ENCODE measurements around the gene ARFIP2. TPM values are rescaled to one million over a fixed set of nuclear protein-coding genes. Genes with fewer than 3 reads are reported as not detected.
A peak's percentile ranks its signal among the peaks of the same experiment; 100 is the strongest.

Gene ARFIP2
- total RNA-seq, 1 experiment from 2014 or later = 49.5 TPM

DNA sequence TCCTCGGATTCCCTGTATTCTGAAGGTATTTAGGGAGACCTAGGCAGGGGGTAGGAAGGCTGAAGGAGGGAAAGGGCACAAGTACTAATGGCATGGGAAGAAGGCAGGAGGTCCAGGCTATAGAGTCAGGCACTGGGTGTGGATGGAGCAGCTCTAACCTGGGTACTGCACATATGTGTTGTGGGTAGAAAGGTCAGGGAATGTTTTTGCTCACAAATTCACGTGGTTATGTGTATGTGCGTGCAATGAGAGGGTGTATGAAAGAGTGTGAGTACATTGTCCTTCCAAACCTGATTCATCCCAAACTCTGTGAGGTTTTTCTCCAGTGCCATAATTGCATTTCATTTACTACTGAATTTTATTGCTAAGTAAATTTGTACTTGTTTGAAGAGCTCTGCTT, 39.1 kb upstream of the ARFIP2 start:
- CTCF ChIA-PET = no interaction called here
- no peak for TF ChIP-seq EZH2 (IDR thresholded peaks at IDR 0.05; ENCODE audit: low read depth)
- H3K9me2 ChIP-seq (ENCODE audit: insufficient read depth) = no peaks in the 10 kb centered on the region
- H4K20me1 ChIP-seq (ENCODE audit: insufficient read depth) = no peaks in the 10 kb centered on the region
- H3K4me3 ChIP-seq = no peak overlapping the region
- no peak overlapping the region for H3K27ac ChIP-seq
- H2AFZ ChIP-seq = no peak overlapping the region
- no peaks in the 10 kb centered on the region for H3K36me3 ChIP-seq (ENCODE audit: low read depth)
- intact Hi-C loops (cut with micrococcal nuclease; ENCODE audit: unreplicated experiment) = no loop called here
- H3F3A ChIP-seq (ENCODE audit: insufficient read depth, low read depth) = peaks cover 4% of the 10 kb centered on the region; the same call in 1 of the 2 replicates
- peaks cover 6% of the 10 kb centered on the region for H3K4me1 ChIP-seq (replicated peaks; ENCODE audit: insufficient read depth)
- no peaks in the 10 kb centered on the region for H3K9me3 ChIP-seq (ENCODE audit: insufficient read depth, low read depth)
- no peaks in the 10 kb centered on the region for H3K27me3 ChIP-seq (ENCODE audit: insufficient read depth, low read depth)
- POLR2A ChIA-PET (ENCODE audit: unreplicated experiment) = no interaction called here
- DNase-seq = no peak
- no peaks in the 10 kb centered on the region for H3K79me2 ChIP-seq (ENCODE audit: low read depth)
- BruUV-seq (replicated peaks) = no TSS peak
- H3K4me2 ChIP-seq = no peak overlapping the region

DNA sequence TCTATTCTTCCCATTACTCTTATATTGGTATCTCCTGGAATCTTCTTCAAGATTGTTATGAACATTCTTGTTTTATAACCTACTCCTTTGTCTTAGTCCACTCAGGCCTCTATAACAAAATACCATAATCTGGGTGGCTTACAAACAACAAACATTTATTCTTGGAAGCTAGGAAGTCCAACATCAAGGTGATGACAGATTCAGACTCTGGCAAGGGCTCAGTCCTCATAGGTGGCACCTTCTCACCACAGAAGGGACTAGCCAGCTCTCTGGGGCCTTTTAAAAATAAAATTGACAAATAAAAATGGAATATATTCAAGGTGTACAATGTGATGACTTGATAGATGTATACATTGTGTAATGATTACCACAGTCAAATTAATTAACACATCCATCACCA, 35.7 kb upstream of the ARFIP2 start:
- ChIA-PET CTCF (no interaction called here), POLR2A (ENCODE audit: unreplicated experiment) (no interaction called here)
- TF ChIP-seq, protein P1, sequence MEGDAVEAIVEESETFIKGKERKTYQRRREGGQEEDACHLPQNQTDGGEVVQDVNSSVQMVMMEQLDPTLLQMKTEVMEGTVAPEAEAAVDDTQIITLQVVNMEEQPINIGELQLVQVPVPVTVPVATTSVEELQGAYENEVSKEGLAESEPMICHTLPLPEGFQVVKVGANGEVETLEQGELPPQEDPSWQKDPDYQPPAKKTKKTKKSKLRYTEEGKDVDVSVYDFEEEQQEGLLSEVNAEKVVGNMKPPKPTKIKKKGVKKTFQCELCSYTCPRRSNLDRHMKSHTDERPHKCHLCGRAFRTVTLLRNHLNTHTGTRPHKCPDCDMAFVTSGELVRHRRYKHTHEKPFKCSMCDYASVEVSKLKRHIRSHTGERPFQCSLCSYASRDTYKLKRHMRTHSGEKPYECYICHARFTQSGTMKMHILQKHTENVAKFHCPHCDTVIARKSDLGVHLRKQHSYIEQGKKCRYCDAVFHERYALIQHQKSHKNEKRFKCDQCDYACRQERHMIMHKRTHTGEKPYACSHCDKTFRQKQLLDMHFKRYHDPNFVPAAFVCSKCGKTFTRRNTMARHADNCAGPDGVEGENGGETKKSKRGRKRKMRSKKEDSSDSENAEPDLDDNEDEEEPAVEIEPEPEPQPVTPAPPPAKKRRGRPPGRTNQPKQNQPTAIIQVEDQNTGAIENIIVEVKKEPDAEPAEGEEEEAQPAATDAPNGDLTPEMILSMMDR (conservative IDR thresholded peaks at IDR 0.05) = no peak
- no peak for TF ChIP-seq EZH2 (IDR thresholded peaks at IDR 0.05; ENCODE audit: low read depth)
- Histone ChIP-seq H3K27me3 (ENCODE audit: insufficient read depth, low read depth) (no peaks in the 10 kb centered on the region), H3K27ac (no peak overlapping the region), H4K20me1 (ENCODE audit: insufficient read depth) (no peaks in the 10 kb centered on the region), H3K4me2 (no peak overlapping the region), H3K4me1 (replicated peaks; ENCODE audit: insufficient read depth) (no peaks in the 10 kb centered on the region), H3F3A (ENCODE audit: insufficient read depth, low read depth) (no peaks in the 10 kb centered on the region), H3K9me3 (ENCODE audit: insufficient read depth, low read depth) (no peaks in the 10 kb centered on the region), H3K36me3 (ENCODE audit: low read depth) (no peaks in the 10 kb centered on the region), H3K4me3 (no peak overlapping the region), H3K79me2 (ENCODE audit: low read depth) (no peaks in the 10 kb centered on the region), H3K9me2 (ENCODE audit: insufficient read depth) (no peaks in the 10 kb centered on the region), H2AFZ (no peak overlapping the region)
- intact Hi-C loops (cut with micrococcal nuclease; ENCODE audit: unreplicated experiment) = no loop called here
- no peak for DNase-seq
- BruUV-seq (replicated peaks) = no TSS peak

DNA sequence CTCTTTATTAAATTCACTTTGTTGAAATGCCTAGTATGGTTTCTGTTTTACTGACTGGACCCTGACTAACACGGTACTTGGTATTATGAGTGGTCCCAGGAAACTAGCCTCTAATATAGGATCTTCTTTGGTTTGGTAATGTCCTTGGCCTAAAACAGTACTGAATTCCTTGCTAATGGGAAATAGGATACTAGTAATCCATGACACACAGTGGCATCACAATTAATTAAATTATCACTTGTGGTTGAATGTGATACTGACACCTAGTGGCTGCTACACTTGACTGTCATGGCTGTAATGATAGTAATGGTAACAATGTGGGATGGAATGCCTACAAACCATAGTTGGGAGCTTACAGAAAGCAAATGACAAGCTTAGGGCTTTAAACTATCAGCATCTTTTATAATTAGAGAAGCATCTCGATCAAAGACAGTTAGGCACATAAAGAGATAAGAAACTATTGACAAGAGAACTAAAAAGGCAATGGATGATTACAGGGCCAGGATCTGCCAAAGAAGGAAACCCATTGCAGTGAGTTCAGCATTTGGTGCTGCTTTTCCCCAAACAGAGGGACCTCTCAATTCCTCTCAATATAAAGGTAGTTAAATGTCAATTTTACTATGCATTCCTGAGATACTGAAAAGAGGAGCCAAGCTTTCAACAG, 24.6 kb upstream of the ARFIP2 start:
- BruUV-seq (replicated peaks) = no TSS peak
- no peak overlapping the region for H3K4me2 ChIP-seq
- no peak overlapping the region for H2AFZ ChIP-seq
- H3K27me3 ChIP-seq (ENCODE audit: insufficient read depth, low read depth) = no peaks in the 10 kb centered on the region
- H3K4me3 ChIP-seq = no peak overlapping the region
- H3K9me2 ChIP-seq (ENCODE audit: insufficient read depth) = no peaks in the 10 kb centered on the region
- CTCF ChIA-PET = interaction anchor here (0.9 to 2.3 kb wide), 3 partner anchors 13 to 132 kb away, joined by 3 to 14 read pairs (median 3); no protein-coding TSS in a partner anchor
- intact Hi-C loops (cut with micrococcal nuclease; ENCODE audit: unreplicated experiment) = loop anchor here (1.0 kb wide), 1 partner anchor 126 kb away; no protein-coding TSS in a partner anchor
- H3F3A ChIP-seq (ENCODE audit: insufficient read depth, low read depth) = no peaks in the 10 kb centered on the region
- TF ChIP-seq EZH2 (IDR thresholded peaks at IDR 0.05; ENCODE audit: low read depth) = no peak
- TF ChIP-seq, protein P1 (conservative IDR thresholded peaks at IDR 0.05) = peak; percentile 72
- POLR2A ChIA-PET (ENCODE audit: unreplicated experiment) = no interaction called here
- no peaks in the 10 kb centered on the region for H3K4me1 ChIP-seq (replicated peaks; ENCODE audit: insufficient read depth)
- DNase-seq = peak in 1 of 2 experiments; percentile 37
- no peaks in the 10 kb centered on the region for H3K79me2 ChIP-seq (ENCODE audit: low read depth)
- no peak overlapping the region for H3K27ac ChIP-seq
- H4K20me1 ChIP-seq (ENCODE audit: insufficient read depth) = no peaks in the 10 kb centered on the region
- no peaks in the 10 kb centered on the region for H3K9me3 ChIP-seq (ENCODE audit: insufficient read depth, low read depth)
- H3K36me3 ChIP-seq (ENCODE audit: low read depth) = no peaks in the 10 kb centered on the region

Measured in PC-9 (cell line).